NCI-H2196 (cell line): ENCODE results near the gene TM2D1.
"Not testable (repeated sequence)": the region's sequence is repeated elsewhere in the genome, so short reads cannot be mapped to it uniquely, and the experiment has no call there.

Experiments
- DNase-seq: peaks from one replicate; lab custom pipeline; 2025; ENCODE audit not compliant: unreplicated experiment; lab: John Stamatoyannopoulos, UW

TM2D1 gene

GRCh38 chr1:61718996-61719663 is 5.8 kb downstream of the TM2D1 start:
- DNase-seq = not testable (repeated sequence)

GRCh38 chr1:61711969-61712368 is 13.0 kb downstream of the TM2D1 start:
- no peak for DNase-seq

GRCh38 chr1:61711257-61711656 is 13.7 kb downstream of the TM2D1 start:
- DNase-seq = not testable (repeated sequence)

- DNase-seq = no peak
Observed at GRCh38 chr1:61709908-61710289, 15.0 kb downstream of the TM2D1 start.

GRCh38 chr1:61708953-61709907 is 15.7 kb downstream of the TM2D1 start:
- DNase-seq = no peak

- no peak for DNase-seq
Observed at GRCh38 chr1:61699911-61700851, 24.8 kb downstream of the TM2D1 start.

- DNase-seq = no peak
Observed at GRCh38 chr1:61692155-61692800, 32.7 kb downstream of the TM2D1 start.

GRCh38 chr1:61687901-61688300 is 37.0 kb downstream of the TM2D1 start:
- DNase-seq = no peak

- no peak for DNase-seq
Observed at GRCh38 chr1:61682891-61683290, 42.0 kb downstream of the TM2D1 start.

- no peak for DNase-seq
Observed at GRCh38 chr1:61680500-61680899, 44.4 kb downstream of the TM2D1 start.

GRCh38 chr1:61676881-61677280 is 48.1 kb downstream of the TM2D1 start:
- DNase-seq = not testable (repeated sequence)

- no peak for DNase-seq
Observed at GRCh38 chr1:61674221-61674620, 50.7 kb downstream of the TM2D1 start.

GRCh38 chr1:61672376-61672775 is 52.6 kb downstream of the TM2D1 start:
- DNase-seq = no peak

GRCh38 chr1:61670445-61670844 is 54.5 kb downstream of the TM2D1 start:
- DNase-seq = no peak

- DNase-seq = no peak
Observed at GRCh38 chr1:61670016-61670415, 54.9 kb downstream of the TM2D1 start.

- DNase-seq = no peak
Observed at GRCh38 chr1:61659061-61659460, 65.9 kb downstream of the TM2D1 start.

GRCh38 chr1:61655453-61655852 is 69.5 kb downstream of the TM2D1 start:
- no peak for DNase-seq

GRCh38 chr1:61654067-61654466 is 70.9 kb downstream of the TM2D1 start:
- DNase-seq = no peak

GRCh38 chr1:61648983-61649742 is 75.8 kb downstream of the TM2D1 start:
- no peak for DNase-seq

- DNase-seq = no peak
Observed at GRCh38 chr1:61647142-61647541, 77.8 kb downstream of the TM2D1 start.
